Kidney epithelial cell (primary cell): ENCODE data around the gene C22orf31. TPM values are rescaled to one million over a fixed set of nuclear protein-coding genes. Genes with fewer than 3 reads are reported as not detected.

ENCODE experiments used
- DNase-seq: peaks from one replicate; pipeline ENCODE4 v3.0.0-alpha.2; 2010; ENCODE audit warnings: low read depth
- H3K27me3 ChIP-seq: 2 replicates; pipeline ENCODE4 v1.6.0; 2011; ENCODE audit warnings: low read length; ENCODE audit not compliant: control insufficient read depth, insufficient read depth
- H3K36me3 ChIP-seq: 2 replicates; pipeline ENCODE4 v1.5.1; 2011; ENCODE audit warnings: low read length; ENCODE audit not compliant: control insufficient read depth, insufficient read depth
- H3K4me3 ChIP-seq: 2 replicates; pipeline ENCODE4 v1.5.1; 2011; ENCODE audit warnings: low read depth, mild to moderate bottlenecking, control low read depth, low read length
- CTCF ChIP-seq: IDR thresholded peaks from 2 replicates; pipeline ENCODE4 v1.5.1; 2011; ENCODE audit warnings: mild to moderate bottlenecking, moderate library complexity, low read length, control low read depth, inconsistent platforms; ENCODE audit not compliant: insufficient read depth, poor library complexity, severe bottlenecking
- total RNA-seq: library from RNA; depleted of rRNA; stranded (reverse); fragments of >200 nt; gene quantifications from 2 replicates; pipeline ENCODE4 v1.2.3, GENCODE V29; 2015

The C22orf31 gene
- total RNA-seq, 1 donor from 2014 or later: not detected

- Histone ChIP-seq H3K36me3 (peaks cover 8% of the 10 kb centered on the region), H3K27me3 (no peaks in the 10 kb centered on the region), H3K4me3 (no peak overlapping the region)
- no peak for TF ChIP-seq CTCF
- DNase-seq: no peak
Observed at GRCh38 chr22:29049655-29050263, 11.9 kb downstream of the C22orf31 start.

DNA sequence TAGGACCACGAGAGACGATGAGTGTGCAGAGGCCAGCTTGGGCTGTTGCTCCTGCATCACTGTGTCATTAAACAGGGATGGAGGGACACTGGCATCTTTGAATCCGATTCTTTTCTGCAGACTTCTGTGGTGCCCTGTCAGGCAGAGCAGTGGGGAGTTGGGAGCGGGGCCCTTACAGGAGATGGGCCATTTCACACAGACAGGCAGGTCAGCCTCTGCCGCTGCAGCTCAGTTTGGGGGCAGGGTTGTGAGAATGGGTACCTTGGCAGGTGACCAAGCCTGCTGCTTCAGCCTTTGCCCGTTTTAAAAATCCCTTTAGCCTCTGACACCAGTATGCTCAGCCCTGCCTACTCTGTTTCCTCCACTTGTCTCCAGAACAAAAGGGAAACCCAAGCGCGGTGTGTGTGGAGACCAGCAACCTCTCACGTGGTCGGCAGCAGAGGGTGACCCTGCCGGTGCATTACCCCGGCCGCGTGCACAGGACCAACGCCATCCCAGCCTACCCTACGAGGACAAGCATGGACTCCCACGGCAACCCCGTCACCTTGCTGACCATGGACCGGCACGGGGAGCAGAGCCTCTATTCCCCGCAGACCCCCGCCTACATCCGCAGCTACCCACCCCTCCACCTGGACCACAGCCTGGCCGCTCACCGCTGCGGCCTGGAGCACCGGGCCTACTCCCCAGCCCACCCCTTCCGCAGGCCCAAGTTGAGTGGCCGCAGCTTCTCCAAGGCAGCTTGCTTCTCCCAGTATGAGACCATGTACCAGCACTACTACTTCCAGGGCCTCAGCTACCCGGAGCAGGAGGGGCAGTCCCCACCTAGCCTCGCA, 12.6 kb downstream of the C22orf31 start:
- Histone ChIP-seq H3K36me3 (peaks cover 8% of the 10 kb centered on the region), H3K27me3 (no peaks in the 10 kb centered on the region), H3K4me3 (no peak overlapping the region)
- no peak for TF ChIP-seq CTCF
- no peak for DNase-seq

DNA sequence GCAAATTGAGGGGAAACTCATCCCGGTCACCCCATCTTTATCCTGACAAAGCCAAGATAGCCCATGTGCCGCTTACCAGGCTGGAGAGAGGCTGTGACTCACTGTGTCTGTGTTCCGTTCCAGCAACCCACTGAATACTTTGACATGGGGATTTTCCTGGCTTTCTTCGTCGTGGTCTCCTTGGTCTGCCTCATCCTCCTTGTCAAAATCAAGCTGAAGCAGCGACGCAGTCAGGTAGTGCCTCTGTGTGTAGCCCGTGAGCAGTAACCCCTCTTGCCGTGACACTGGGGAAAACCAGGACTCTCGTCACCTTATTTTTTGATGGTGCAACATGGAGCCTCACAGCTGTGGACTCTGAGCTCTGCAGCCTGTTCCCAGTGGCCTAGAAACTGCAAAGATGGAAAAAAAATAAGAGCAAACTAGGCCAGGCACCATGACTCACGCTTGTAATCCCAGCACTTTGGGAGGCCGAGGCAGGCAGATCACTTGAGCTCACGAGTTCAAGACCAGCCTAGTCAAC, 16.9 kb downstream of the C22orf31 start:
- no peaks in the 10 kb centered on the region for H3K27me3 ChIP-seq
- DNase-seq: no peak
- H3K4me3 ChIP-seq: no peak overlapping the region
- TF ChIP-seq CTCF: no peak
- H3K36me3 ChIP-seq: peaks cover 8% of the 10 kb centered on the region

DNA sequence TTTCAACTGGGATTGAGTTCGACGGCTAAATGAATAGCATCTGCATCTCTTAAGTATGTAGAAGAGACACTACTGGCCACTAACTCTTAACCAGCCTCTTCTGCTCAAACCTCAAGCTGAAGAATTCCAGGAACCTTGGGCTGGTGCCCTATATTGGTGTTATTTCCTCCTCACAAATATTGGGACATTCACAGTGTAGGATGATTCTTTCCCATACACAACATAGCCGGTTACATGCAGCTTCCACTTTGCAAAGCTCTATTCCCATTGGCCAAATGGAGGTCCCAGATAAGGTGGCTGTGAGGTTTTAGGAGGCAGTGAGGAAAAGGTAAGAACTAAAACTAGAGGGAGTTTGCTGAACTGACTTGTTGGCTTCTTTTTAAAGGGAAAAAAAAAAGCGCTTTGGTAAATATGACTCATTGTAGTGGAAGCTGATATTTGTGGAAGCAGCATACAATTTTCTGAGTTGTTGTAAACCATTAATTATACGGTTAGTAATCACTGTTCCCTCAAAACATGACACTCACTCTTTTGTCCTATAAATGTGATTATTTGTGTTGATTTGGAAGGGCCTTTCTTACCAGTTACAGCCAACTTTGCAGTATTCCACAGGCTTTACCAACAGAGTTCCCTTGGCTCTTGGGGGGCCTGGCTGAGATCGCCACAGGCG, 17.6 kb downstream of the C22orf31 start:
- no peak overlapping the region for H3K4me3 ChIP-seq
- peaks cover 5% of the 10 kb centered on the region for H3K36me3 ChIP-seq
- no peak for DNase-seq
- no peaks in the 10 kb centered on the region for H3K27me3 ChIP-seq
- no peak for TF ChIP-seq CTCF

DNA sequence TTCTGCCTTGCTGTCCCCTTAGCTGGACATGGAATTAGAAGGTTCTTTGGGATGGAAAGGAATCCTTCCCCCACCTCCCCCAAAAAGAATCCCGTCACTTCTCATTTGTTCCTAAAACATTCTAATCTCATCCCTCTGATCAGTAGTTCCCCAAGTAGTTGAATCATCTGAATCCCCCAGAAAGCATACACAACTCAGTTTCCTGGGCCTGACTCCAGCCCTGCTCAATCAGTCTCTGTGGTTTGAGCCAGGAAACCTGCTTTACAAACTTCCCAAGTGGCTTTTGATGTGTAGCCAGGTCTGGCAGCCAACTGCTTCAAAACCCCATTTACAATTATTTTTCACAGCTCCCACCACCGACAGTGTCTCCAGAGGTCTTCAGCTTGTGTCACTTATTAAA, 20.2 kb downstream of the C22orf31 start:
- Histone ChIP-seq H3K27me3 (no peaks in the 10 kb centered on the region), H3K36me3 (no peaks in the 10 kb centered on the region), H3K4me3 (no peak overlapping the region)
- no peak for TF ChIP-seq CTCF
- DNase-seq: no peak
